ENCODE measurements around the gene GK.
"Not testable (repeated sequence)": the region's sequence is repeated elsewhere in the genome, so short reads cannot be mapped to it uniquely, and the experiment has no call there.

GK gene

DNA sequence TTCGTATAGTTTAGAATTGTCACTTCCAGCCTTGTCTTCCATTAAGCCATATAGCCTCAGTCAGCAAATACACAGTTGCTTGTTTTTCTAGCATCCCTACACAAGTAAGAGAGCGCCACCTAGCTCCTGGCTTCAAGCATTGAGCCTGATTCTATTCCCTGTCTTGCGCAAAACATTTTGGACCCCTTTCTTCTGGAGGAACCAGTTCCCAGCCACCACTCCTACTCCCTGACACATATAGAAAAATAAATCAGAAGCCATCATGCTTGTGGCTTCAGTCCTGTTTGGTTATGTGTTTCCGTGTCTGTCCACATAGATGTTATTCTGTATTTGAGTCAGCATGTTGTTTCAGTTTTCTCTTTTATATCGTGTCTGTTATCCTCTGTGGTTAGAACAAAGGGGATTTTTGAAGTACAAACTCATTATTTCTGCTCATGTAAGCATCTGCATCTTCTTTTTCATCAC is 59.9 kb downstream of the GK start:
- peak; percentile 49 for DNase-seq

DNA sequence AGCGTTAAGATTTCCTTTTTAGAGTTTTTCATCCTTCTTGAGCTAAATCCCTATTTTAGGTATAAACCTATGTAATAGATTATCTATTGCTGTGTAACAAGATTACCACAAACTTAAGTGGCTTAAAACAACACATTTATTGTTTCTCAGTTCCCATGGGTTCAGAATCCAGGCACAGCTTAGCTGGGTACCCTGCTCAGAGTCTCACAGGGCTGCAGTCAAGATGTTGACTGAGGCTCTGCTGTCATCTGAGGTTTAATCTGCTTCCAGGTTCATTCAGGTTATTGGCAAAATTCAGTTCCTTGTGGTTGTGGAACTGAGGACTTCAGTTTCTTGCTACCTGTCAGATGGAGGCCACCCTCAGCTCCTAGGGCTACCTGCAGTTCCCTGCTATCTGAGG is 60.9 kb downstream of the GK start:
- no peak for DNase-seq

DNA sequence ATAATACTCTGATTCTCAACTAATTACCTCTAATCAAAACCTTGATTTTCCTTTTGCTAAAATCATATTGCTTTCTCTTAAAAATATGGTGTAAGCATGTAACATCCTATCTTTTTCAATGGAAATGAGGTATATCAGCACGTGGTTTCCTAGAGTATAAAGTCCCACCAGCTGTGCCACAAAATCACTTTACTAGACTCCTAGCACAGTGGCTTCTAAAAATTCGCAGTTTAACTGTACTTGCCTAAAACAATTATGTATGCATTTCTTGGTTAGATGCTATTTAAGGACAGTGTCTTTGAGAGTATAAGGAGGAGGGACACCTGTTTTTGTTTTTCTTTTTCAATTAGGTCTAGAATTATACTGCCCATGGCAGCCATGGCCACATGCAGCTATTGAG is 62.8 kb downstream of the GK start:
- no peak for DNase-seq

DNA sequence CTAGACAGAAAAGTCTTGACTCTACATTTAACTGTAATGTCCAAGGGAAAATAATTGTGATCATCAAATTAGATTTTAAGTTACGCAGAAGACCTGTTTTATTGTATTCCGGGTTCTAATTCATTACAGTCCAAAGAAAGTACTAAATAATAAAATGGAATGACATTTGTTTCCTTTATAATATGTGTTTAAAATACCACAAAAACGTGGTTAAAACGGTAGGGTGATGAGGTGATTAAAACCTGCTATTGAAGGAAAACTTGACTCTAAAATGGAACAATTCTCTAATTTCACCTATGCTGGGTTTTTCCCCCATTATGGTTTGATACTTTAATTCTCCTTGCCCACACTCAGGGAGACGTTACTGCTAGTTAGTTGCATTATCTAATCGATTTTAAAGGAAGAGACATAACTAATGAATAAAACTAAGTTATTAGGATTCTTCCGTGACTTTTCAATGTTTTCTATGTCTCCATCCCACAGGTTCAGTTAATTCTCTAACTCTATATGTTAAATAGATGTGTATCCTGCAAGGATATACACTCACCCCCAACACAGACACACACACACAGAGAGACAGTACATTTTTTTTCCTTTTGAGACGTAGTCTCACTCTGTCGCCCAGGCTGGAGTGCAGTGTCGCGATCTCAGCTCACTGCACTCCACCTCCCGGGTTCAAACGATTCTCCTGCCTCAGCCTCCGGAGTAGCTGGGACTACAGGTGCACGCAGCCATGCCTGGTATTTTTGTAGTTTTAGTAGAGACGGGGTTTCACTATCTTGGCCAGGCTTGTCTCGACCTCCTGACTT is 80.8 kb downstream of the GK start:
- no peak for DNase-seq

DNA sequence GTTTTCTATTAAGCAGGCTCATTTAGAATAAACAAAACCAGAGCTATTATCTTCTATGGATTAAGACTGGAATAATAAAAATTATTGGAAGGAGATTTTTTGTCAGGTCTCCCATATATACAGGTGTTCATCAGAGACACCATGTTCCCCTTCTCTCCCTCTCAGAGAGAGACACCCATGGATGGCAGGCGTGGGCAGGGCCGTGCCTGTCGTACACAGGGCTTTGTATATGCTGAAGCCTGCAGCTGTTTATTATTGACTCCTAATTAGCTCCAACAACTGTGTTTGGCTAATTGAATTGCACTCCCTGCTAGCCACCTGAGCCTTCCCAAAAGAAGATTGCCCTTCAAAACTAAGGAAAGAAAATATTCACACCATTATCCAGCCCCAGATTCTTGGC is 81.6 kb downstream of the GK start:
- DNase-seq = no peak

DNA sequence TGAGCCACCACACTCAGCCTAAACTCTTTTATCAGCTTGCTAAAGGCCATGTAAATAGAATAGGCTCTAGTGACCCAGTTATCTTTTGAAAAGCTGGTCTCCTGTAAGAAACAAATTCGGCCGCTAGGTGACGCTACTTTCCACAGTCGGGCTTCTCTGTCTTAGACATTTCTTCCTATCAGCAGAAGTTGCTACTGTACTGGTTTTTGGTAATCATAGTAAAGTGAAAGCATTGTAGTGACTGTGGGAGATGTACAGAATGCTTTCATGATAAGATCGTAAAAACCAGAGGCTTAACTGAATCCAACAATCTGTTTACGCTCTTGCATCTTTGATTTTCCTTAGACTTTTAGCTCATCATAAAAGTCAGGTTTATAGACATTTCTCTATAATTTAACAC is 82.6 kb downstream of the GK start:
- DNase-seq = peak; percentile 61

DNA sequence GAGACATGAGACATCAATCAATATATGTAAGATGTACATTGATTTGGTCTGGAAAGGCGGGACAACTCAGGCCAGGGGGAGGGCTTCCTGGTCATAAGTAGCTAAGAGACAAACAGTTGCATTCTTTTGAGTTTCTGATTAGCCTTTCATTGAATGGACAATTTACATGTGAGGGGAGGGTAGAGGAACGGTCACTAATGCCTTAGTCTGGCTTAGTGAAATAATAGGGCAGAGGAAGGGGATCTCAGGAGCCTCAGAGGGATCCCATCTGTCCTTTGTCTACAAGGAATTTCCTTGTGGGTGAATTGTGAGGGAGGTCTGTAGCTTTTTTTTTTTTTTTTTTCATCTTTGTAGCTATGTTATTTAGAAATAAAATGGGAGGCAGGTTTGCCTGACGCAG is 88.3 kb downstream of the GK start:
- no peak for DNase-seq

DNA sequence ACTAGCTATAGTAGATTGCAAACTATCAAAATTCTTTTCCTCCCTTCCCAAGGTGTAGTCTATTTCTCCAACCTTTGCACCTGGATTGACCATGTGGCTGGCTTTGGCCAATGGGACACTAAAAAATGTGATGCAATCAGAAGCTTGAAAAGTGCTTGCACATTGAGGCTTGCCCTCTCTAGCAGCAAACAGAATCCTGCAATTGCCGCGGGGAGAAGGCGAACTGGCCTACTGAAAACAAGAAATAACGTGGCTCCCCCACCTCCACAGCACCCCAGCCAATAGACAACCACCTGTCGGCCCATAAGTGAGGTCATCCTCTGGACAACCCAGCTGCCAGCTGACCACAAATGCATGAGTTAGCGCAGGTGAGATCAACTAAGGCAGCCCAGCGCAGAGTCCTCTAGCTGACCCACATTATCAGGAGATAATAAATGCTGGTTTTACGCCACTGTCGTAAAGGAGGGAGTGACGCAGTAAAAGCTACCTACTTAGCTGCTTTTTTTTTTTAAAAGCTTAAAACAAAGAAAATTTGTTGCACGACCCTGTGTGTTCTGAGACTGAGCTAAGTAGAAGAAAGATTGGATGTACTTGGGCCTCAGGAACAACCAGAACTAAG is 95.2 kb downstream of the GK start:
- no peak for DNase-seq

DNA sequence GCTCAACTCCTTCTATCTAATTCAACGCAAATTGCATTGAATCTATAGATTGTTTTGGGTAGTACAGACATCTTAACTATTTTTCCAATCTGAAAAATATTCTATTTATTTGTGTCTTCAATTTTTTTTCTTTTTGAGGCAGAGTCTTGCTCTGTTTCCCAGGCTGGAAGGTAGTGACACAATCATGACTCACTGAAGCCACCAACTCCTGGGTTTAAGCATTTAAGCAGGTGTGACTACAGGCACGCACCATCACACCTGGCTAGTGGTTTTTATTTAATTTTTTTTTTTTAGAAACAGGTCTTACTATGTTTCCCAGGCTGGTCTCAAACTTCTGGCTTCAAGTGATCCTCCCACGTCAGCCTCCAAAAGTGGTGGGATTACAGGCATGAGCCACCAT is 98.3 kb downstream of the GK start:
- DNase-seq = no peak

DNA sequence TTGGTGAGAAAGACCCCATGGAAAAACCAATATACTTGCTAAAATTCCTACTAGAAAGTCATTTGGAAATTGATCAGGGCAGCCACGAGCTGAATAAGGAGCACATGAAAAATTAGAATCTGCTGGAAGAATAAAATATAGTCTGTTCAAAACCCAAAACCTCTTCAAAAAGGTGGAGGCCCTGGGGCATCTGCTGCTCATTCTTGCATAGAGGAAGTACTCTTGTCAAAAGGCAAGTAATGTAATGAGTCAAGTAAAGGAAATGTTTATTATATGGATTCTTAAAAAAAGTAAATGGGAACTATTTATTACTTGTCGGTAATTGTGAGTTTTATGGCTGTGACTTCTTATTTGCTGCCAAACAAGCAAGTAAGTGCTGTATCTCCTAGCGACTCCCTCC is 109.5 kb downstream of the GK start:
- no peak for DNase-seq

DNA sequence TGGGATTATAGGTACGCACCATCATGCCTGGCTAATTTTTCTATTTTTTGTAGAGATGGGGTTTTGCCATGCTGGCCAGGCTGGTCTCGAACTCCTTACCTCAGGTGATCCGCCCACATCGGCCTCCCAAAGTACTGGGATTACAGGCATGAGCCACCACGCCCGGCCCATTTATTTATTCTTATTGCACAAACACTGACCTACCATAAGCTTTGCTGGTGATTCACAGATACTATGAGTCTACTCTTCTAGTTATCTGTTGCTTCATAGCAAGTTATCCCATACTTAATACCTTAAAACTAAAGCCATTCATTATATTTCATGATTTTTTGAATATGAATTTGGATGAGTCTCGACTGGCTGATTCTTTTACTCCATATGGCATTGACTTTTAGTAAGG is 120.5 kb downstream of the GK start:
- not testable (repeated sequence) for DNase-seq

DNA sequence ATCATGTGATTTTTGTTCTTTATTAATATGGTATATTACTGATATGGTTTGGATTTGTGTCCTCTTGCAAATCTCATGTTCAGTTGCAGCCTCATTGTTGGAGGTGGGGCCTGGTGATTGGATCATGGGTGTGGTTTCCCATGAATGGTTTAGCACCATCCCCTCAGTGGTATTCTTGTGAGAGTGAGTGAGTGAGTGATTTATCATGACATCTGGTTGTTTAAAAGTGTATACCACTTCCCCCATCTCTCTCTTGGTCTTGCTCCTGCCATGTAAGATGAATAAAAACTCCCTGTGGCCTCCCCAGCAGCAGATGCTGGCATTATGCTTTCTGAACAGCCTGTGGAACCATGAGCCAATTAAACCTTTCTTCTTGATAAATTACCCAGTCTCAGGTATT is 124.4 kb downstream of the GK start:
- DNase-seq = no peak

DNA sequence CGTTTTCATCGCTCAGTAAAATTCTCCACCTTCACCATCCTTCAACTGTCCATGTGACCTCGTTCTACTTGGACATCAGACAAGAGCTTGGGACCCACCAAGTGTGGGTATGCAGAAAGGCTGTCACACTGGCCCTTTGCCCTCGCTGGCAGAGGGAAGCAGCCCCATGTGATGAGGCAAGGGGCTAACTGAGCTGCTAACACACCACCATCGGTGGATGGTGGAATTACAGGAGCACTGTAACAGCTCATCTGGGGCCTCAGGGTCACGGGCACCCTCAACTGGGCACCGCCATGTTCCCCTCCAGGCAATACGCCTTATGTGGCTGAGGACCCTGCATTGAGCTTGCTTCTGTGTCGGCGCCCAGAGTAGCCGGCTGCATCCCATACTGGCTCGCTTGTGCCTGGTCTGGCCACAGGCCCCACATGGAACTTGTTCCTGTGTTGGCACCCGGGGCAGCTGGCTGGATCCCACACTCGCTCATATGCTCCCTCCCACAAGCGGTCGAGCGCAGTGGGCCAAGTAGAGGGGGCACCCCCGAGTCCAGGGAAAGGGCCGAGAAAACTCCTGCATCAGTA is 126.3 kb downstream of the GK start:
- DNase-seq = no peak
